Activated naive CD4-positive, alpha-beta T cell treated with anti-CD3 and anti-CD28 coated beads, Interleukin-2, amount 10 ng/mL, durations not matched to agents 7 days and 5 days (primary cell): Measurements from ENCODE around the gene CAND2.

Experiments used
- CTCF ChIA-PET: fragments of 350-600 bp; sonication (Branson Sonifier 250); formaldehyde crosslinking; loops from one replicate; lab custom pipeline; 2021; ENCODE audit warnings: antibody characterized with exemption; lab: Charles Lee
- DNase-seq: peaks from one replicate; pipeline ENCODE4 v3.0.0-alpha.2; 2020
- H3K27ac Mint-ChIP-seq: one replicate; pipeline ENCODE4 v1.8.0; 2021; ENCODE audit warnings: mild to moderate bottlenecking, moderate library complexity, mixed read lengths
- H3K27me3 Mint-ChIP-seq: one replicate; pipeline ENCODE4 v1.8.0; 2021; ENCODE audit warnings: mild to moderate bottlenecking, mixed read lengths
- H3K36me3 Mint-ChIP-seq: one replicate; pipeline ENCODE4 v1.8.0; 2021; ENCODE audit warnings: mixed read lengths
- H3K4me1 Mint-ChIP-seq: one replicate; pipeline ENCODE4 v1.8.0; 2021; ENCODE audit warnings: mixed read lengths
- H3K4me3 Mint-ChIP-seq: one replicate; pipeline ENCODE4 v1.8.0; 2021; ENCODE audit warnings: mild to moderate bottlenecking, moderate library complexity, mixed read lengths
- H3K9me3 Mint-ChIP-seq: one replicate; pipeline ENCODE4 v1.8.0; 2021; ENCODE audit warnings: mixed read lengths

Gene CAND2

GRCh38 chr3:12807601-12808359 lies 11.3 kb downstream of the CAND2 start:
- H3K9me3 Mint-ChIP-seq = no peaks in the 10 kb centered on the region
- H3K4me3 Mint-ChIP-seq = no peak overlapping the region
- DNase-seq = no peak
- H3K4me1 Mint-ChIP-seq = peaks cover 5% of the 10 kb centered on the region
- CTCF ChIA-PET = interaction anchor here (0.8 to 4.5 kb wide), 4 partner anchors 20 to 128 kb away, joined by 3 to 24 read pairs (median 7); partner anchors contain the start of gene RPL32
- peaks cover 18% of the 10 kb centered on the region for H3K27me3 Mint-ChIP-seq
- no peak overlapping the region for H3K27ac Mint-ChIP-seq
- no peaks in the 10 kb centered on the region for H3K36me3 Mint-ChIP-seq

GRCh38 chr3:12808587-12808986 lies 12.1 kb downstream of the CAND2 start:
- Mint-ChIP-seq H3K27me3 (peaks cover 18% of the 10 kb centered on the region), H3K4me1 (peaks cover 5% of the 10 kb centered on the region), H3K4me3 (peak overlapping the region; percentile 6), H3K36me3 (no peaks in the 10 kb centered on the region), H3K27ac (no peak overlapping the region), H3K9me3 (no peaks in the 10 kb centered on the region)
- CTCF ChIA-PET = interaction anchor here (1.6 to 4.5 kb wide), 4 partner anchors 10 to 102 kb away, joined by 5 to 24 read pairs (median 10); partner anchors contain the start of gene RPL32
- DNase-seq = no peak

- Mint-ChIP-seq H3K9me3 (no peaks in the 10 kb centered on the region), H3K4me3 (peak overlapping the region; percentile 8), H3K4me1 (peaks cover 5% of the 10 kb centered on the region), H3K27ac (no peak overlapping the region), H3K27me3 (peaks cover 18% of the 10 kb centered on the region), H3K36me3 (no peaks in the 10 kb centered on the region)
- CTCF ChIA-PET = interaction anchor here (0.6 to 4.5 kb wide), 4 partner anchors 10 to 151 kb away, joined by 3 to 24 read pairs (median 10); no protein-coding TSS in a partner anchor
- no peak for DNase-seq
Observed at GRCh38 chr3:12809001-12809400, 12.5 kb downstream of the CAND2 start.

- DNase-seq = no peak
- peak overlapping the region; percentile 38 for H3K4me3 Mint-ChIP-seq
- no peaks in the 10 kb centered on the region for H3K9me3 Mint-ChIP-seq
- CTCF ChIA-PET = interaction anchor here (0.6 to 4.5 kb wide), 5 partner anchors 10 to 151 kb away, joined by 3 to 24 read pairs (median 9); no protein-coding TSS in a partner anchor
- peaks cover 18% of the 10 kb centered on the region for H3K27me3 Mint-ChIP-seq
- H3K4me1 Mint-ChIP-seq = peaks cover 5% of the 10 kb centered on the region
- no peak overlapping the region for H3K27ac Mint-ChIP-seq
- H3K36me3 Mint-ChIP-seq = no peaks in the 10 kb centered on the region
Observed at GRCh38 chr3:12809435-12809834, 13.0 kb downstream of the CAND2 start.

- peaks cover 5% of the 10 kb centered on the region for H3K4me1 Mint-ChIP-seq
- DNase-seq = peak; percentile 96
- no peaks in the 10 kb centered on the region for H3K36me3 Mint-ChIP-seq
- CTCF ChIA-PET = interaction anchor here (0.5 to 4.5 kb wide), 12 partner anchors 9 to 224 kb away, joined by 3 to 24 read pairs (median 5); partner anchors contain the start of gene RPL32
- H3K9me3 Mint-ChIP-seq = no peaks in the 10 kb centered on the region
- peaks cover 18% of the 10 kb centered on the region for H3K27me3 Mint-ChIP-seq
- peak overlapping the region; percentile 50 for H3K4me3 Mint-ChIP-seq
- no peak overlapping the region for H3K27ac Mint-ChIP-seq
Observed at GRCh38 chr3:12810013-12810780, 13.7 kb downstream of the CAND2 start.

GRCh38 chr3:12810961-12811360 lies 14.5 kb downstream of the CAND2 start:
- CTCF ChIA-PET = interaction anchor here (0.8 to 4.5 kb wide), 6 partner anchors 10 to 55 kb away, joined by 3 to 24 read pairs (median 4); partner anchors contain the start of gene RPL32
- peak overlapping the region; percentile 50 for H3K4me3 Mint-ChIP-seq
- H3K9me3 Mint-ChIP-seq = no peaks in the 10 kb centered on the region
- no peak for DNase-seq
- H3K36me3 Mint-ChIP-seq = no peaks in the 10 kb centered on the region
- no peak overlapping the region for H3K27ac Mint-ChIP-seq
- H3K27me3 Mint-ChIP-seq = peaks cover 18% of the 10 kb centered on the region
- H3K4me1 Mint-ChIP-seq = peaks cover 5% of the 10 kb centered on the region

- Mint-ChIP-seq H3K9me3 (no peaks in the 10 kb centered on the region), H3K27ac (peak overlapping the region; percentile 33), H3K36me3 (no peaks in the 10 kb centered on the region), H3K4me3 (no peak overlapping the region), H3K27me3 (peaks cover 18% of the 10 kb centered on the region), H3K4me1 (peaks cover 5% of the 10 kb centered on the region)
- no peak for DNase-seq
- CTCF ChIA-PET = interaction anchor here (1.4 to 1.5 kb wide), 2 partner anchors 25 to 29 kb away, joined by 3 to 4 read pairs; partner anchors contain the start of gene RPL32
Observed at GRCh38 chr3:12812812-12813211, 16.3 kb downstream of the CAND2 start.

- H3K9me3 Mint-ChIP-seq = no peaks in the 10 kb centered on the region
- peaks cover 5% of the 10 kb centered on the region for H3K4me1 Mint-ChIP-seq
- no peaks in the 10 kb centered on the region for H3K36me3 Mint-ChIP-seq
- CTCF ChIA-PET = interaction anchor here (0.8 to 1.5 kb wide), 3 partner anchors 13 to 28 kb away, joined by 3 to 4 read pairs (median 3); partner anchors contain the start of gene RPL32
- H3K27me3 Mint-ChIP-seq = peaks cover 6% of the 10 kb centered on the region
- no peak overlapping the region for H3K4me3 Mint-ChIP-seq
- H3K27ac Mint-ChIP-seq = no peak overlapping the region
- DNase-seq = no peak
Observed at GRCh38 chr3:12813967-12814366, 17.5 kb downstream of the CAND2 start.

- no peak overlapping the region for H3K4me3 Mint-ChIP-seq
- H3K4me1 Mint-ChIP-seq = peaks cover 5% of the 10 kb centered on the region
- CTCF ChIA-PET = no interaction called here
Observed at GRCh38 chr3:12815078-12815477, 18.6 kb downstream of the CAND2 start.

GRCh38 chr3:12815719-12816118 lies 19.2 kb downstream of the CAND2 start:
- H3K4me1 Mint-ChIP-seq = peaks cover 1% of the 10 kb centered on the region
- H3K27me3 Mint-ChIP-seq = peaks cover 3% of the 10 kb centered on the region
- H3K9me3 Mint-ChIP-seq = no peaks in the 10 kb centered on the region
- no peaks in the 10 kb centered on the region for H3K36me3 Mint-ChIP-seq
- H3K27ac Mint-ChIP-seq = no peak overlapping the region
- H3K4me3 Mint-ChIP-seq = no peak overlapping the region
- no peak for DNase-seq
- CTCF ChIA-PET = no interaction called here

More at GRCh38 chr3:12815078-12815477, 18.6 kb downstream of the CAND2 start:
- Mint-ChIP-seq H3K27me3 (peaks cover 2% of the 10 kb centered on the region), H3K27ac (no peak overlapping the region), H3K36me3 (no peaks in the 10 kb centered on the region), H3K9me3 (no peaks in the 10 kb centered on the region)
- no peak for DNase-seq

GRCh38 chr3:12816521-12817342 lies 20.3 kb downstream of the CAND2 start:
- Mint-ChIP-seq H3K4me3 (no peak overlapping the region), H3K27ac (no peak overlapping the region), H3K27me3 (peaks cover 3% of the 10 kb centered on the region), H3K4me1 (no peaks in the 10 kb centered on the region), H3K36me3 (no peaks in the 10 kb centered on the region), H3K9me3 (no peaks in the 10 kb centered on the region)
- DNase-seq = no peak
- CTCF ChIA-PET = no interaction called here

- H3K4me1 Mint-ChIP-seq = no peaks in the 10 kb centered on the region
- H3K9me3 Mint-ChIP-seq = no peaks in the 10 kb centered on the region
- H3K4me3 Mint-ChIP-seq = no peak overlapping the region
- H3K27ac Mint-ChIP-seq = no peak overlapping the region
- H3K27me3 Mint-ChIP-seq = peaks cover 3% of the 10 kb centered on the region
- no peaks in the 10 kb centered on the region for H3K36me3 Mint-ChIP-seq
- CTCF ChIA-PET = no interaction called here
- DNase-seq = no peak
Observed at GRCh38 chr3:12817343-12817710, 20.8 kb downstream of the CAND2 start.

GRCh38 chr3:12818273-12818672 lies 21.8 kb downstream of the CAND2 start:
- CTCF ChIA-PET = no interaction called here
- Mint-ChIP-seq H3K36me3 (no peaks in the 10 kb centered on the region), H3K4me3 (no peak overlapping the region), H3K4me1 (no peaks in the 10 kb centered on the region), H3K27ac (no peak overlapping the region), H3K9me3 (no peaks in the 10 kb centered on the region), H3K27me3 (peaks cover 3% of the 10 kb centered on the region)
- DNase-seq = no peak
